GM18909 (cell line): ENCODE results near the gene ANKHD1.
"Not testable (repeated sequence)": the region's sequence is repeated elsewhere in the genome, so short reads cannot be mapped to it uniquely, and the experiment has no call there.

Source experiments
- ATAC-seq: cut with Tn5 transposase; IDR thresholded peaks from one replicate; pipeline ENCODE4 v1.9.1; 2021; ENCODE audit warnings: mild to moderate bottlenecking; ENCODE audit not compliant: unreplicated experiment, poor library complexity

The ANKHD1 gene

GRCh38 chr5:140575309-140575708 is 173.7 kb downstream of the ANKHD1 start:
- ATAC-seq, result no peak

GRCh38 chr5:140576776-140577201 is 175.2 kb downstream of the ANKHD1 start:
- no peak for ATAC-seq

GRCh38 chr5:140579188-140579747 is 177.6 kb downstream of the ANKHD1 start:
- not testable (repeated sequence) for ATAC-seq

GRCh38 chr5:140587495-140587894 is 185.9 kb downstream of the ANKHD1 start:
- ATAC-seq, result no peak

GRCh38 chr5:140588311-140589070 is 186.9 kb downstream of the ANKHD1 start:
- no peak for ATAC-seq
